GM19238 (cell line): ENCODE measurements around the gene SLC1A2.
A peak's percentile ranks its signal among the peaks of the same experiment; 100 is the strongest.

Experiments used
- DNase-seq: peaks from one replicate; pipeline ENCODE4 v3.0.0; 2011; ENCODE audit warnings: low spot score; ENCODE audit not compliant: insufficient read length

Gene SLC1A2

DNA sequence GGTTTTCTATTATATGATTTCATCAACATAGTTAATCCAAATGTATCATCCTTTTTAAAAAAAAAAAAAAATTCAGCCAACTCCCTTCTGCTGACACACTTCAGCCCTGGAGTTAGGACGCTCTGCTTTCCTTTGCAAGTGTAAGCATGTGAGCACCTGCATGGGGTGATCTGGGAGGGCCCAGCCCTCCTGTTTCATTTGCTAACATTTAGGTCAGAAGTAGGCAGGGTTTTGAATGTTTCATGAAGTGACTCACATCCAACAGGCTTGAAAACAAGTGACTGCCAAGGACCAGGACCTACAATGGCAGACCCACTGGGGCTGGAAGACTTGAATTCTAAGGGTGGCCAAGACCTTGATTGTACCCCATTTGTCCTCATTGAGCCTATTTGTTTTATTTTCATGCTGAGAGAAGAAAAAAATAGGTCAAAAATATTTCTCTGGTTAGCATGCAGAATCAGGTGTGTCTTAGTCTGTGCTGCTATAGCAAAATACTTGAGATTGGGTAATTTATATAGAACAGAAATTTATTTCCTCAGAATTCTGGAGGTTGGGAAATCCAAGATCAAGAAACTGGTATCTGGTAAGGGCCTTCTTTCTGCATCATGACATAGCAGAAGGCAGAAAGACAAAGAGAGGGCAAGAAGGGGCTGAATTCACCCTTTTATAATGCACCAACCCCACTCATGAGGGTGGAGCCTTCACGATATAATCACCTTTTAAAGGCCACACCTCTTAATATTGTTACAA lies 142.8 kb downstream of the SLC1A2 start:
- no peak for DNase-seq

DNA sequence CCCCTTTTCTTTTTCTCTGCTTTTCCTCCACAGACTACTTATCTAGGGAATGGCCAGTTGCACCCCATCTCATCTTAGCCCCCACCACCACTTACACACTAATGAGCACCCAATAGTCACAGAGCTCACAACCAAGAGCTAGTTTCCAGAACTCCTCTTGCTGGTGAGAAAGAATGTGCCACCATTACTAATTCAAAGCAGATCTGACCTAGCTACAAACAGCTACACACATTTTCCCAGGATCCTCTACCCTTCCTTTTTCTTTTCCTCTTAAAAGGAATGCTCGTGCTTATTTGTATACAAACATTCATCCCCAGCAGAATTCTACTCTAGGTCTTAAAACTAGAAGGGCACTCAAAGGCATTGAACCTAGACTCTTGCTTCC lies 143.6 kb downstream of the SLC1A2 start:
- no peak for DNase-seq

DNA sequence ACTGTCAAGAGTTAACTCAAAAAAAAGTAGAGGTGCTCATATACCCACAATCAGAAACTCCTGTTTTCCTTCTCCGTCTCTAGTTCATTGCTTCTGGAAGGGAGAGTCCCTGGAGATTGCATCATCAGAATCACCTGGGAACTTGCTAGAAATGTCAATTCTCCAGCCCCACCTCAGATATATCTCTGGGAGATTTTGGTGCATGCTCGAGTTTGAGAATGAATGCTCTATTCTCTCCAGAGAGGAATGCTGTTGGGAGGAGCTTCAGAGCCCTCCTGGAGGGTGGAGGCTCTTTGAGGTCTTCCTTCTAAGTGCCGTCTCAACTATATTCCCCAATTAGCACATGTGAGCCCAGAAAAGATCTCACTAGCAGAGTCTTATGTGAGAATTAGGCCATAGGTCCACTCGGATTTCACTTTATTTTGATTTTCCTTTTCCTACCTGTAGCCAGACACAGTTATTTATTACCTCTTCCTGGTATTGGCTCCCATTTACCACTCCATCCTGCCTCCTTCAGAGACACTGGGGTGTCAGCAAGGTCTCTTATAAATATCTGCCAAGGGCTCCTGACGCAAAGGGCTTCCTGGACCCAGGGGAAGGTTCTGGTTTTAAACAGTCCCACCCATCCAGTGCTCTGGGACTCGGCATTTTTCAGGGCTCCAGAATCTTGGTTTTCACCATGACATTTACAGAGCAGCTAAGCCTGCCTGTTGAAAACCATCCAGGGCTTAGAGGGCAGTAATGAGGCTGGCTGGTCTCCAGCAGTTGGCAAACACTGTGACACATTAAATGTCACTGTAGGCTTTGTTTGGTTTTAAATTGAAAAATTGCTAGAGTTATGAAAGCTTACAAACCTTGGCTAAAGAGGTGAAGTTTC lies 144.2 kb downstream of the SLC1A2 start:
- no peak for DNase-seq

DNA sequence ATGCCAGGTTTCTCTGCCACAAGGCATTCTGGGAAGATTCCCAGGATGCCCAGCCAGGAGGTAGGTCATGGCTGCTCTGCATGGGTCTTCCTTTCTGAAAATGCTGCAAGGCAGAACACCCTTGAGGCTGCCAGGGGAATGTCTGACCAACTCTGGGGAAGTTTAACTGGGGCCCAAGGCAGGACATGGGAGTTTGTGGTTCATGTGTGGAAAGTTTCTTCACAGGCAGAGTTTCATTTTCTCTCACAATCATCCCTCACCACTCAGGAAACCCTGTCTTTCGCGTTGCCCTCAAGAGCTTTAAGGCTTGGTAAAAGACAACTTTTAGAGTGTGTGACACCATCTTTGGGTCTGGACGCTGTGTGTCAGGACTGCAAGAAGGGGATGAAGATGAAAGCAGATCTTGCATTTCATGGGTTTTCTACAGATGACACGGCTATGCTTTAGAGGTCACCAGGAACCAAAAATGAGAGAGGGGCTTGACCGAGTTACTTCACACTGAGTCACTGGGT lies 146.9 kb downstream of the SLC1A2 start:
- peak; percentile 54 for DNase-seq

DNA sequence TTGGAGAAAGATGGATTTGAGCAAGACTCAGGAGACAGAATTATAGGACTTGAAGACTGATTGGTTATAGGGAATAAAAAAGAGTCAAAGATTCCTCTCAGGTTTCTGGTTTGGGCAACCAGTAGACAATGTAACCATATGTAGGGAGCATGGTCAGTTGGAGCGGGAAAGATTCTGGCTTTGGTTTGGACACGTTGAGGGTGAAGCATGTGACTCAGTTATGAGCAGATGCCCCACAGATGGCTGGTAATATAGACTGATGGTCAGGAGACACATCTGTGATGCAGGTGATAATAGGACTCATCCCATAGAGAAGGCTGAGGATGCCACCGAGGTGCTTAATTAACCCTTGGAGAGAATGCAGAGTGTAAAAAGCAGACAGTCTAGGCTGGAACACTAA lies 148.3 kb downstream of the SLC1A2 start:
- DNase-seq = no peak

DNA sequence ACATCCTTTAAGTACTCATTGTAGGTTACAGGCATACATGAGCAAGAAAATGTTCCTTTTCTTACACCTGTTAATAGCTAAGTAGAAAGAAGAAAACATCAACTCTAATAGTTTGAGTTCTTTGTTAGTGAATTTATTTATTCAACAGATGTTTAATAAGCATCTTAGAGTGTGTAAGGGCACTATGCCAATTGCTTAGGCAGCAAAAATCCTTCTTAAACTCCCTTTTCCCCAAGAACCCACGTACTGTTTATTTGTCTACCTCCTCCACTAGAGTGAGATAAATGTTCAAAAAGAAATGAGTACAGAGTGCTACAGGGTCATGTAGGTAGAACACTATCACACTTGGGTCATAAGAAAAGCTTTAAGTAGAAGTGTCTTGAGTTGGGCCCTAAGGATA lies 149.0 kb downstream of the SLC1A2 start:
- no peak for DNase-seq

DNA sequence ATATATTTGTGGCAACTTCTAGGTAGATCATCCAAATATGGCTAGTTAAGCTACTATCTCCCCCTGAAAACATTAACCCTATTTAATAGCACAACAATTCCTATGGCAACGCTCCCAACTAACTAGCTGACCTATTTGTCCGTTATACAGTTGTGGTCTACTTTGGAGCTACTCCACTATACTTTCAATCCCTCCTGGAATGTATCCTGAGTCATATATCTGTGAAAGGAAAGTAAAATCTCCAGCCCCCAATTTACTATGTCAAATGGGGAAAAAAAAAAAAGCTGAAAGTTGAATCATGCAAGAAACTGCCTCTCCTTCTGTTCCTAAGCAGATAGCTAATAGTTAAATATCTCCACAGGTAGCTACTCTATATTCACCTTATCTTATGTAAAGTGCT lies 151.9 kb downstream of the SLC1A2 start:
- no peak for DNase-seq

DNA sequence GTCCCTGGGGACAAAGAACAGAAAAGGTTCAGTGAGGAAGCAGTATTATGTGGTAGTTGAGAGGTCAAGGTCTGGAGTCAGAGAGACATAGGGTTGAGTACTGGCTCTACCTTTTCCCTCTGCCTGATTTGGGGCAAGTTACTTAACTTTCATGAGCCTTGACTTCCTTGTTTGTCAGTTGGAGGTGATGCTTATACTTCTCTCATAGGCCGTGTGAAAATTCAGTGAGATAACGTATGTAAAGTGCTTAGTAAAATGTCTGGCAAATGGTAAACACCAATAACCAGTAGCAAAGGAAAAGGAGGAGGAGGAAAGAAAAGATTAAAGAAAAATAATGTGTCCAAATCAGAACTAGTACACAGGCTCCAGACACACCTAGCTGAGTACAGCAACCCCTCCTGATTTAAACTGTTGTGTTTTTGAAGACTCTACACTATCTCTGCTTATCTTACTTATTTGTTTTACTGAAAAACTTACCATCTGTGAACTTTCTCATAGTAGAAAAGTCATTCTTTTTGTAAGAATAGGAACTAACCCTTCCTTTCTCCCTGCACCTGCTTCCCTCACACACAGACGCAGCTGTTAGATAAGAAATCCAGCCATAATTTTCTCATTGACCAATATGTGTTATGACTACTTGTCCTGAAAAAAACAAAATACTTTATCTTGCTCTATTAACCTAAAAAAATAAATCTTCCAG lies 153.5 kb downstream of the SLC1A2 start:
- DNase-seq = no peak

DNA sequence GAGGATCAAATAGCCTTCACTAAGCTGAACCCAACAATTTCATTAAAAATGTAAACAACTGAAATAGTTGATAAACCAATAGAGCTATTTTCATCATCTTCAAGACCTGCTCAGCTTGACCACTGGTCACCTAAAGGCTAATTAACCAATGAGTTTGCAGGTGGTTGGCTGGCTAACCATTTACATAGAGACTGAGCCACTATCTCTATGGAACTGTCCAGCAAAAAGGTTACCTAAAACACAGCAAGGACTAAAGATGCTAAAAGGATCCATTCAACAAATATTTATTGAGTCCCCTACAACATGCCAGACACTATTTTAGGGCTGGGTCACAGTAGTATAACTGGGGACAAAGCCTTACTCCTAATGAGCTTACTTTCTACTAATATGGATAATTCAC lies 156.6 kb downstream of the SLC1A2 start:
- DNase-seq = no peak

DNA sequence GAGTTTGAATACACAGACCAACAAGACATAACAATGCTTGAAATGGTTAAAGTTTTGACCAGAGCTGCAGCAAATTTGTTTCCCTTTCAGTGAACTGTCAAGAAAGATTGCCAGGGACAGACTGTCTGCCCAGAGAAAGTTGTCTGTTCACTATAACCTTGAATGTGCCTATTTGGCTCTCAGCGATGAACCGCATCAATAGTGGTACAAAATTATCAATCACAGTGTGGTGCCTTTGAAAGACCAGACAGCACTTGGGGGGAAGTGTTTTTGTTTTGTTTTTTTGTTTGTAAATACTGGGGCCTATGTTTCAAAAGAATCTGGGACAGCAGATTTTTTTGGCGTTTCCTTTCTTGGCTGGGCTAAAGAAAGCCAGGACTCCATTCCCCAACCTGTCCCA lies 157.3 kb downstream of the SLC1A2 start:
- DNase-seq = no peak

DNA sequence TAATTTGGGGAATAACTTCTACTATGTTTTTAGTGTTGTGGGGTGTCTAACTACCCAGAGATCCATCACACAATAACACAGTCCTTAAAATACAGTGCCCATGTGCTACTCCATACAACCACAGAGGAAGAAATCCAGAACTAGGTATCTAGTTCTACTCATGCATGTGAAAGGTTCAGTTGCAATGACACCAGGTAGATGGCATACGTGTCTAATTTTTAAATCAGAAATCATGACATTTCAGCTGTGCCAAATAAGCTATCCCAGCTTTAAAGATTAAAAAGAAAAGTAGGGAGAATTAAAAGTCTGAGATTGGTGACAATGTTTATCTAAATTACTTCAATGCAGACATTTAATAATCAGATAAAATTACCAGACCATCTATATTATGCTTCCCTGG lies 158.2 kb downstream of the SLC1A2 start:
- DNase-seq = no peak

DNA sequence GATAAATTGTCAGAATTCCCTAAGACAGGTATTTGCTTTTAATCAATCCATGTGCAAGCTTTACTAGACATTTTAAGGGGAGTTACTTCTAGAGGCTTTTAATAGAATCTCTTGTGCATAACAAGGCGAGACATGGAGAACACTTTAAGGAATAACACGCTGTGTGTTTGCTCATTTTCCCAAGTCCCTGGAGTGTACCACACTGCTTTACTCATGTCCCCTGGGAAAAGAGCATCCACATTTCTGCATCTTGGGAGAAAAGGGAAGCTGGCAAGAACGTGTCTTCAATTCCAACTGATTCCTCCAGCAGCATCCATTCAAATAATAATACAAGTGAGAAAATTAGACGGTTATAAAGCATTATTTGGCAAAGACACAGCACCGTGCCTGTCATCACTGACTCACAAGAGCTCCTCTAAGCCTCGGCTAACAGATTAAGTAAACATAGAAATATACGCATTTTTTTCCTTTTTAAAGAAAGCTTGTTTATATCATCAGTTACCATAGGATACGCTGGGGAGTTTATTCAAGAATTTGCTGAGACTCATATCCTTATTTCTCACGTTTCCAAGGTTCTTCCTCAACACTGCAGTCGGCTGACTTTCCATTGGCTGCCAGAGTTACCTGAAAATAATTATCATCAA lies 158.9 kb downstream of the SLC1A2 start:
- DNase-seq = no peak

DNA sequence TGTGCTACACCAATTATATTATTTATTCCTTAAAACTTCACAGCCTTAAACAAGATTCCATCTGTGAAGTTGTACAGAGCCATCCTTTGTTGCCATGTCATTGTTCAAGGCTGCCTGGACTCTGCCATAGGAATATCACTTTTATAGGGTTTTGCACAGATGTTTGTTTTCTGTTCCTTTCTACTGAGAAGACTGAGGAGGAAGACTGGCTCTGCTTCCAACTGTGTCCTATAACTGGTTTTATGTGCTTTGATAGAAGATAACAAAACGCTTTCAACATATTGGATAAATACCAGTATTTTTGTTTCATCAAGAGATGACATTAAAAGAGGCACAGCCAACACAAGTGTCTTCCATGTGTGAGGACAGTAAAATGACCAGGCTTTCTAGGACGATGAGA lies 159.8 kb downstream of the SLC1A2 start:
- no peak for DNase-seq

DNA sequence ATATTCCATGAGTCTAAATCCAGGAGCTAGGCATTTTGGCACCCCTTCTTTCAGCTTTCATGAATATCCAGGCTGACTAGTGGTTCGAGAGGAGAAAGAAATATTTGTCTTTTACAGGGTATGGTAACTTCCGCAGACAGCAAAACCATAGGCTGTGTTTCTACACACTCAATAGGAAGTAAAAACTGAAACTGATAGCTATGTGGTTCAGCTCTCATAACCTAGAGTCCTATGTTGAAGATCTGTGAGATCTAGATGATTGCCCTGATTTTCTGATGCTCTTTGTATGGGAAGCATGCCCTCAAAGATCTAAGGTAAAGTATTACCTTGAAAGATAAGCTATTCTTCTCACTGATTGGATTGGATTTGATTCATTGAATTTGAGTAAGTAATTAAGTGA lies 162.1 kb downstream of the SLC1A2 start:
- peak; percentile 38 for DNase-seq

DNA sequence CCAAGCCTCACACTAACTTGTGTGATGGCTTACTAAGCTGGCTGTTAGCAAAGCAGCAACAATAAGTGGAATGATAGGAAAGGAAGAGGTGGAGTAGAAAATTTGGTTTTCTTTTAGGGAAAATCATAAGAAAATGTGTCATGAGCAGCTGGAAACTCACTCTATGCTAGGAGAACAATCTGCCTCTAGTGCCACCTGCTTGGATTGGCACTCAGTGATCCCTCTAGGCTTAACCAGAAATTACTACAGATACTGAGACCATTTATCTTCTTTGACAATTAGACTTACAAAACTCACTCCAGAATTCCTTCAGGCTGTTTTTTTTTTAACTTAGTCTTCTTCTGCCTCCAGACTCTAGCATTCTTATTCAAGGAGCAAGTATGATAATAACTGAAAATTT lies 163.1 kb downstream of the SLC1A2 start:
- DNase-seq = no peak

DNA sequence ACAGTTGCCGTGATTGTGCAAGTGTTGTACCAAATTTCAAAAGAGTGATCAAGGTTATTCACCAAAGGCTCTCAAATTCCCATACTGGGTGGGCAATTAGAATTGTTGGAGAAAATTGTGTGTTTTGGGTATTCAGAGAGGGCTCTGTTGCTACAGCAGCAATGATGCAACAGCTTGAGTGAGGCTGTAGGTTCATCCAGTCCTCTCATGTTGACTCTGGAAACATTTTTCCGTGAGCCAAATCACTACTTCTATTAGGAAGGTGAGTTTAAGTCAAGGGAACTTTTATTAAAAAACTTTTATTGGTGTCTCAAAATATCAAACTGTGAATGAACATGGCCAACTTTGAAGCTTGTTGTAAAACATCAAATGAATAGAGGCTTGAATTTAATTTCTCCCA lies 163.8 kb downstream of the SLC1A2 start:
- DNase-seq = no peak

DNA sequence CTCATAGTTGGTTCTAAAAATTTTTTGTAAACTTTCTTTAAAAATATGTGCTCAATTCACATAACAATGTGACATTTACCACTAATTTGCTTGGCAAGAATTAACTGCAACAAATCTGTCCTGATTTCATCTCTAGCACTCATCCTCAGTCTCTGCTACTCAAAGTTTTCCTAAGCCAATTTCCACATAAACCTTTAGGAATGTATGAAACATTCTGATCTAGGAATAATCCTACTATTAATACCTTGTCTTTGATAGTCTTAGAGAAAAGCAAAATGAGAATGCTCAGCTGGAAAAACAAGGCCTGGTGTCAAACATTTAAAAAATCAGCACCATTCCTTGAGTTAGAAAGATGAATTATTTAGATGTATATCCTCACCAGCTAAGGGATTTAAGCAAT lies 166.1 kb downstream of the SLC1A2 start:
- no peak for DNase-seq

DNA sequence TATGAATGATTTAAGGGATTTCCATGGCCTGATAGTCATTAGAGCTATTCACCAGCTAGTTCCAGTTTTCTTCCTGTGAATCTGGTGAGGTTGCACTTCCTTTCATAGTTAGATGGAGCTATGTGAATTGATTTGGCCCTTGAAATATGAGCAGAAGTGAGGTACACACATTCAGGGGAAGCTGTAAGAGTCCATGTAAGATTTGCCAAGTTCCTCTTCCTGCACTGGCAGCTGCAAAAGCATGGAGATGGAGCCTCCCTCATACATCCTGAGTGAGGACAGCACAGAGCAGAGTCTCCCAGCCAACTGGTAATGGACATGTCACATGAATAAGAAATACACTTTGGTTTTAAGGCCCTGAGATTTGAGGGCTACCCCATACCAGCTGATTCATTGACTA lies 168.7 kb downstream of the SLC1A2 start:
- DNase-seq = no peak

DNA sequence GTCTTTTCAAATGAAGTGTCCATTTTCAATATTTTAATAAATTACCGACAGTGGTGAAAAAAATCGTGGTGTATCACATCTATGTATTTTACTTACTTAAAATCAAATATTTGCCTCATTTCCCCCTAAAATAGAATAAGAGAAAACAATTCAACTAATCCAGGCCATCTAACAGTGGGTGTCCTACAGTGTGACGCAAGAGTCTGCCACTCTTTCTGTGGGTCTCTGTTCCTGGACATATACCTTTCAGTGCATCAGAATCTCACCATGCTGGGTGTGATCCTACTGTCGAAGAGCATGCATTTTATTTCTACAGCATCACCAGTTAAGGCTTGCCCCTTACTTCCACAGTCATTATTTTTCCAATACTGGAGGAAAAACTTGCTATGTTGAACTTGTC lies 169.2 kb downstream of the SLC1A2 start:
- DNase-seq = no peak

DNA sequence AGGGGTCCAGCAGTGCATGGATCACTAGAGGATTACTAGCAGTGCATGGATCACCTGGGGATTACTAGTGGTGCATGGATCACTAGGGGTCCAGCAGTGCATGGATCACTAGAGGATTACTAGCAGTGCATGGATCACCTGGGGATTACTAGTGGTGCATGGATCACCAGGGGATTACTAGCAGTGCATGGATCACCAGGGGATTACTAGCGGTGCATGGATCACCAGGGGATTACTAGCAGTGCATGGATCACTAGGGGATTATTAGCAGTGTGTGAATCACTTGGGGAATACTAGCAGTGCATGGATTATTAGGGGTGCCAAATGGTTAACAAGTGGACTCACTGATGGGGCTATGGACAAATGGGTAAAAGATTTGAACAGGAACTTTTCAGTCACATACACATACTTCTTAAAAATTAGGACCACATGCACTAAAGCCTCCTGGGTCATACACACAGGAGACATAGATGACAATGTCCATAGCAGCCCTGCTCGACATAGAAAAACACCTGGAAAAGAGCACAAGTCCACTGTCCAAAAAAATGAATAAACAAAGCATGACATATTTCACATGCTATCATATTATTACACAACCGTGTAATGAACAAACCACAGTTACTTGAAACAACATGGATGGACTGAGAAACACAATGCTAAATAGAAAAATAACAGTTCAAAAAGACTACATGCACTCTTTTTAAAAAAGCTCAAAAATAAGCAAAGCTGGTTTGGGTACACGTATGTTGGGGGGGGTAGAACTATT lies 170.6 kb downstream of the SLC1A2 start:
- no peak for DNase-seq

DNA sequence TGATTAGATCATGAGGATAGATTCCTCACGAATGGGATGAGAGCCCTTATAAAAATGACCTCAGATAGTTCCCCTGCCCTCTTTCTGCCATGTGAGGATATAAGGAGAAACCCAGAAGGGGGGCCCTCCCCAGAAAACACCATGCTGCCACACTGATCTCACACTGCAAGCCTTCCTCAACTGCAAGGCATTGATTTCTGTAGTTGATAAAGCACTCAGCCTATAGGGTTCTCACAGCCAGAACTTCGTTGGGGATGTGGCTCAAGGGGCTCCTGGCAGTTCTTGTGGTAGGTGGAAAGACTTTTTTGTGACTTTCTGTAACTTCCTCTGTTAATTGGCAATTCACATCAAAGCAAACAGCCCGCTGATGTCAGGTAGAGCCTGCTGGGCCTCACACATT lies 171.5 kb downstream of the SLC1A2 start:
- DNase-seq = no peak
